CD4-positive, alpha-beta T cell treated with Interleukin-1 beta for 1 hour (primary cell): ENCODE measurements around the gene OR8H1.

Experiments used
- DNase-seq, 2 donors: peaks; one replicate each; pipeline ENCODE4 v3.0.0-alpha.2; 2020 to 2022

Gene OR8H1

GRCh38 chr11:56292154-56292553 is at the start of gene OR8H1:
Gene OR8H1, minus strand, starts transcription at chr11:56292254. Its CDS starts 1,192 bp downstream, at chr11:56291062.
- DNase-seq, result no peak

- no peak for DNase-seq
These were observed 48.2 kb upstream of the OR8H1 start for GRCh38 chr11:56340289-56340688.

- DNase-seq, result no peak
These were observed 41.1 kb upstream of the OR8H1 start for GRCh38 chr11:56333156-56333555.

DNA sequence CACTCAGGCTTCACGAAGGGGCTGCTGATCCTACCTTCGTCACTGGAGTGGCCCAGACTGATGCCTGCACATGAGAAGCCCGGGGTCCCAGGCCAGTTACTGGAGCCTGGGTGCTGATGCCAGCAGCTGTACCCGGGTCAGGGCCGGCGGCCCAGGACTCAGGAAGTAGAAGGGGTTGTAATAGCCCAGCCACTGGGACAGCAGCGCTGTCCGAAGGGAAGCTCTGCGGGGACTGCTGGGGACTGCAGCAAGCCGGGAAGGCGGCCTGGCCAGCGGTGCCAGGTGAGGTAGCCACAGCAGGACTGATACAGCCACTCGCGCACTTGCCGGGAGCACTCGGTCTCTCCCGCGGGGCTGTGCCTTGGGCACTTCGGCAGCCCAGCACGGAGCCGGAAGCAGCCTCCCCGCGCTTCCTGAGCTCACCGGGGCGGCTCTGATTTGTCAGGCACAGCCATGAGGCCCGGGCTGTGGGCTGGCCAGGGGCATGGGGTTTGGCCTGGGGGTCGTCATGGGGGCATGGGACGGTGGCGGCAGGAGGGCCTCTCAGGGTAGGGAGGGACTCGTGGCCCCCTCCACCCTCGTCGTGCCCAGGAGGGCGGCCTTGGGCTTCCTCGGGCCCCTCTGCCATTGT is 39.9 kb upstream of the OR8H1 start:
- no peak for DNase-seq

DNA sequence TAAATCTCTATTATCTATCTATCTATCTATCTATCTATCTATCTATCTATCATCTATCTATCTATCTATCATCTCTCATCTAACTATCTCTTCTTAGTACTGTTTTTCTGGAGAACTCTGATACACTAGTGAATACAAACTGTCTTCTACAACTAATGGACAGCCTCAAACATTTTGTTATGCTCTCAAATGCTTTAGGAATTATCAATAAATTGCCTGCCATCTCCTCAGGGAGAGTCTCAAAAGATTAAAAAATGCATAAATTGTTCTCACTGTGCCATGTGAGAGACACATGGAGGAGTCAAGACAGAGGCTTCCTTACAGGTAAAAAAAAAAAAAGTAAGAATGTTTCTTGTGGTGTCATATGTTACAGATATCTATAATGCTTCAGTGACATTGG is 22.8 kb upstream of the OR8H1 start, which contains the start of gene OR8K3:
Gene OR8K3 (plus strand): TSS at position 301 of the 400 bp plus-strand sequence. CDS start 3,163 bp downstream, outside the sequence.
- DNase-seq, result no peak

DNA sequence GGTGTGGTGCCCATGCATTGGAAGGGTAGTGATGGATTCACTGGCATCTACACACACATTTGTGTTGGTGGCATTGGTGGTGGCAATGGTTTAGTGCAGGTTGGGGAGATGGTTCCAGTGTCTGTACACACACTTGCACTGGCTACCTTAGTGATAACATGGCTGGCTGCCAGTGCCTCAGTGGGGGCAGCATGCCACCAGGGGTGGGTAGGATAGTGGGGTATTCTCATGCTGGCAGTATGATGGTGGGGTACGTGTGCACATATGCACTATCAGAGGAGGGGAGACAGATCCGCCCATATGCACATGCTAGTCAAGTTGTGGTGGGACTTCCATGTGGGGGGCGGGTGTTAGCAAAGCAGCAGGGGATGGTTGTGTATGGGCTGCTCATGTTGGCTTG is 15.8 kb upstream of the OR8H1 start:
- no peak for DNase-seq

- DNase-seq, result no peak
These were observed 4.8 kb upstream of the OR8H1 start for GRCh38 chr11:56296898-56297297.

DNA sequence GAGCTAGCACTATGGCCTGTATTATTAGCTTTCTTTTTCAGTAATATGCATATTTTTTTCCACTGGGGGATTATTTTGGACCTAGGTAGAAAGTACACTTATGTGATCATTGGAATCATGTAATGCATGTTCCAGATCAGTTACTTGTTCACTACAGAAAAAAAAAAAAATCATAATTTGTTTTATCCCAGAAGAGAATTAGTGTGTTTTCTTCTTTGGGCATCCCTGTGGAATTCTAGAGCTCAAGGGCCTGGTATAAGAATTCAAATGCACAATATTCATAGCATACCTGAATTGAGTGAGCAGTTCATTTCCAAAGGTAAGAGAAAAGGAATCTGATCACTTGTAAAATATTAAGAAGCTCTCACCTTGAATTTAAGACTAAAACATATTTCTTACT is 18.2 kb downstream of the OR8H1 start, which contains the start of gene OR5T1:
Gene OR5T1 (plus strand): TSS at position 301 of the 400 bp plus-strand sequence. CDS start 1,485 bp downstream, outside the sequence.
- no peak for DNase-seq

- no peak for DNase-seq
These were observed 21.0 kb downstream of the OR8H1 start for GRCh38 chr11:56271092-56271491.

GRCh38 chr11:56251954-56252353 is 40.1 kb downstream of the OR8H1 start, which contains the start of gene OR5T3:
Gene OR5T3, plus strand, starts transcription at chr11:56252254. Its CDS starts 0 bp downstream, at chr11:56252254.
- DNase-seq, result no peak
